ENCODE results near the gene MXRA5.

DNA sequence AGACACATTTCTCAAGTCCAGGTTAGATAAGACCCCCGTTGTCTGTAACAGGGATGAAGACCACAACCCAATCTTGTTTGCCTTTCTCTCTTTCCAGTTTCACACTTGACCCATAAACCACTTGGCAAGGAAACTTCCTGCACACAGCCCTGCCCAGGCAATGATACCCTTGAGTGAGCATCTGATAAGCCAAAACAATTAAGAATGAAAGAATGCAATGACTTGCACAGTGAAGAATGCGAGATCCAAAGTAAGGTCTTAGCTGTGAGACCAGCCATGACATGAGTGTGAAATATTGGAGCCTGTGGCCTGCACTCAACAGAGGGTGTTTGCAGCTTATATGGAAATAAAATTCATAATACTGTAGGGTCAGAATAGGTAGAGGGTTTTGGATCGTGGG lies 37.9 kb upstream of the MXRA5 start:
- TF ChIP-seq SUZ12 (IDR thresholded peaks at IDR 0.05; ENCODE audit: extremely low read depth, insufficient read depth, insufficient read length), result no peak
- no peak for TF ChIP-seq YY1 (IDR thresholded peaks at IDR 0.05; ENCODE audit: insufficient read depth, insufficient read length)
- TF ChIP-seq ZNF274 (IDR thresholded peaks at IDR 0.05; ENCODE audit: low read depth, low read length), result no peak
